A549 (cell line): Measurements from ENCODE around the gene B4GALT1.

Experiments used
- CBX8 ChIP-seq: fragments of 200-600 bp; sonication (generic); IDR thresholded peaks from 2 replicates; pipeline ENCODE4 v1.6.1; 2016
- CTCF ChIP-seq: fragments of >200 bp; sonication (Bioruptor Twin); formaldehyde crosslinking; IDR thresholded peaks from 3 replicates; pipeline ENCODE4 v1.5.1; 2016
- EP300 ChIP-seq, 2 experiments: fragments of >200 bp; sonication (Bioruptor Twin); formaldehyde crosslinking; IDR thresholded peaks; 2 replicates in 1 of 2; 3 replicates in 1 of 2; pipeline ENCODE4 v1.6.1; 2016 to 2017
- HOXB13 ChIP-seq: fragments of 250-450 bp; sonication (Bioruptor Pico); IDR thresholded peaks from 2 replicates; pipeline ENCODE4 v1.5.0; 2020; ENCODE audit warnings: low read depth, mild to moderate bottlenecking, moderate library complexity
- KDM1A ChIP-seq: fragments of 200-600 bp; sonication (generic); IDR thresholded peaks from 2 replicates; pipeline ENCODE4 v1.6.1; 2016; ENCODE audit warnings: low read depth, mild to moderate bottlenecking
- KDM5A ChIP-seq: fragments of 200-600 bp; sonication (generic); IDR thresholded peaks from 2 replicates; pipeline ENCODE4 v1.6.1; 2016; ENCODE audit warnings: antibody characterized with exemption, mild to moderate bottlenecking
- MAX ChIP-seq: IDR thresholded peaks from 2 replicates; pipeline ENCODE4 v1.6.1; 2012
- PBX3 ChIP-seq: IDR thresholded peaks from 2 replicates; pipeline ENCODE4 v1.6.1; 2012
- POLR2A ChIP-seq: IDR thresholded peaks from 2 replicates; pipeline ENCODE4 v1.6.1; 2012; ENCODE audit warnings: mild to moderate bottlenecking, low read length
- RAD21 ChIP-seq, 2 experiments: fragments of >200 bp in 1 of 2; sonication (Bioruptor Twin) in 1 of 2; formaldehyde crosslinking in 1 of 2; IDR thresholded peaks in 1 of 2; conservative IDR thresholded peaks in 1 of 2; 2 replicates in 1 of 2; 3 replicates in 1 of 2; pipeline ENCODE4 v1.6.1; 2012 to 2018; ENCODE audit warnings: inconsistent platforms in 1 of 2
- RARB ChIP-seq: fragments of 250-450 bp; sonication (Bioruptor Pico); IDR thresholded peaks from 2 replicates; pipeline ENCODE4 v1.8.0; 2021; ENCODE audit warnings: mild to moderate bottlenecking, moderate library complexity
- RFX5 ChIP-seq: fragments of 450-650 bp; IDR thresholded peaks from 2 replicates; pipeline ENCODE4 v1.7.1; 2014; ENCODE audit warnings: antibody characterized with exemption, mild to moderate bottlenecking, moderate library complexity

- TF ChIP-seq POLR2A (no peak), EP300 (IDR thresholded peaks at IDR 0.05) (no peak), RFX5 (no peak), CTCF (no peak), CBX8 (no peak), MAX (no peak), PBX3 (no peak), KDM5A (no peak), HOXB13 (no peak), KDM1A (no peak), RARB (no peak), RAD21 (conservative IDR thresholded peaks at IDR 0.05 in 1 of 2, IDR thresholded peaks at IDR 0.05 in 1 of 2) (no peak)
These were observed 8.7 kb upstream of the B4GALT1 start for GRCh38 chr9:33175649-33176325.
